ENCODE measurements around the gene STX8. TPM values are rescaled to one million over a fixed set of nuclear protein-coding genes. Genes with fewer than 3 reads are reported as not detected.

STX8 gene
- total and polyA plus RNA-seq, 4 donors, result 14.7 to 39.5 (median 28.7) TPM

- Histone ChIP-seq H3K4me3 (ENCODE audit: low read depth in 1 of 3, low read length in 3 of 3) (no peak overlapping the region), H3K27me3 (ENCODE audit: control insufficient read depth in 4 of 4, insufficient read depth in 4 of 4, low read length in 3 of 4) (no peaks in the 10 kb centered on the region), H3K36me3 (ENCODE audit: control insufficient read depth in 4 of 4, insufficient read depth in 3 of 4, low read depth in 1 of 4, low read length in 3 of 4) (no peaks in the 10 kb centered on the region), H3K27ac (ENCODE audit: low read depth in 1 of 2, low read length in 2 of 2) (no peak overlapping the region), H3K4me1 (ENCODE audit: control insufficient read depth in 4 of 4, insufficient read depth in 4 of 4, low read length in 3 of 4) (no peaks in the 10 kb centered on the region), H3K9me3 (ENCODE audit: control insufficient read depth in 4 of 4, low read length in 3 of 4) (no peaks in the 10 kb centered on the region), H3K9ac (ENCODE audit: low read depth in 1 of 2, low read length in 2 of 2) (no peak overlapping the region)
- TF ChIP-seq TAF1 (conservative IDR thresholded peaks at IDR 0.05) (no peak), YY1 (IDR thresholded peaks at IDR 0.05) (no peak), NR2F2 (IDR thresholded peaks at IDR 0.05) (no peak), FOXA2 (IDR thresholded peaks at IDR 0.05) (no peak), JUND (IDR thresholded peaks at IDR 0.05) (no peak), RXRA (IDR thresholded peaks at IDR 0.05) (no peak), ATF3 (IDR thresholded peaks at IDR 0.05) (no peak), MAX (IDR thresholded peaks at IDR 0.05) (no peak), SP1 (IDR thresholded peaks at IDR 0.05) (no peak), GABPA (IDR thresholded peaks at IDR 0.05 in 1 of 2, conservative IDR thresholded peaks at IDR 0.05 in 1 of 2) (no peak), REST (IDR thresholded peaks at IDR 0.05) (no peak), EGR1 (IDR thresholded peaks at IDR 0.05; ENCODE audit: low read depth in 2 of 2) (no peak), HNF4A (conservative IDR thresholded peaks at IDR 0.05) (no peak), RAD21 (IDR thresholded peaks at IDR 0.05) (no peak), HNF4G (IDR thresholded peaks at IDR 0.05) (no peak), FOXA1 (IDR thresholded peaks at IDR 0.05) (no peak)
- TF ChIP-seq, protein P1, sequence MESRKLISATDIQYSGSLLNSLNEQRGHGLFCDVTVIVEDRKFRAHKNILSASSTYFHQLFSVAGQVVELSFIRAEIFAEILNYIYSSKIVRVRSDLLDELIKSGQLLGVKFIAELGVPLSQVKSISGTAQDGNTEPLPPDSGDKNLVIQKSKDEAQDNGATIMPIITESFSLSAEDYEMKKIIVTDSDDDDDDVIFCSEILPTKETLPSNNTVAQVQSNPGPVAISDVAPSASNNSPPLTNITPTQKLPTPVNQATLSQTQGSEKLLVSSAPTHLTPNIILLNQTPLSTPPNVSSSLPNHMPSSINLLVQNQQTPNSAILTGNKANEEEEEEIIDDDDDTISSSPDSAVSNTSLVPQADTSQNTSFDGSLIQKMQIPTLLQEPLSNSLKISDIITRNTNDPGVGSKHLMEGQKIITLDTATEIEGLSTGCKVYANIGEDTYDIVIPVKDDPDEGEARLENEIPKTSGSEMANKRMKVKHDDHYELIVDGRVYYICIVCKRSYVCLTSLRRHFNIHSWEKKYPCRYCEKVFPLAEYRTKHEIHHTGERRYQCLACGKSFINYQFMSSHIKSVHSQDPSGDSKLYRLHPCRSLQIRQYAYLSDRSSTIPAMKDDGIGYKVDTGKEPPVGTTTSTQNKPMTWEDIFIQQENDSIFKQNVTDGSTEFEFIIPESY (IDR thresholded peaks at IDR 0.05), result no peak
- TF ChIP-seq, protein P2, sequence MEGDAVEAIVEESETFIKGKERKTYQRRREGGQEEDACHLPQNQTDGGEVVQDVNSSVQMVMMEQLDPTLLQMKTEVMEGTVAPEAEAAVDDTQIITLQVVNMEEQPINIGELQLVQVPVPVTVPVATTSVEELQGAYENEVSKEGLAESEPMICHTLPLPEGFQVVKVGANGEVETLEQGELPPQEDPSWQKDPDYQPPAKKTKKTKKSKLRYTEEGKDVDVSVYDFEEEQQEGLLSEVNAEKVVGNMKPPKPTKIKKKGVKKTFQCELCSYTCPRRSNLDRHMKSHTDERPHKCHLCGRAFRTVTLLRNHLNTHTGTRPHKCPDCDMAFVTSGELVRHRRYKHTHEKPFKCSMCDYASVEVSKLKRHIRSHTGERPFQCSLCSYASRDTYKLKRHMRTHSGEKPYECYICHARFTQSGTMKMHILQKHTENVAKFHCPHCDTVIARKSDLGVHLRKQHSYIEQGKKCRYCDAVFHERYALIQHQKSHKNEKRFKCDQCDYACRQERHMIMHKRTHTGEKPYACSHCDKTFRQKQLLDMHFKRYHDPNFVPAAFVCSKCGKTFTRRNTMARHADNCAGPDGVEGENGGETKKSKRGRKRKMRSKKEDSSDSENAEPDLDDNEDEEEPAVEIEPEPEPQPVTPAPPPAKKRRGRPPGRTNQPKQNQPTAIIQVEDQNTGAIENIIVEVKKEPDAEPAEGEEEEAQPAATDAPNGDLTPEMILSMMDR (IDR thresholded peaks at IDR 0.05; ENCODE audit: low read depth, low read length, missing input control), result no peak
- no peak for DNase-seq (ENCODE audit: low spot score)
- WGBS, result 94% methylated on average over 2 of the region's 2 CpGs
These were observed 169.5 kb downstream of the STX8 start for GRCh38 chr17:9406046-9406606.

Data from liver (tissue), 9 donors.